ENCODE results near the gene SHC3. TPM values are rescaled to one million over a fixed set of nuclear protein-coding genes. Genes with fewer than 3 reads are reported as not detected.

Gene SHC3
- total RNA-seq, 3 donors from 2014 or later (not counting 1 experiment from before 2014, with no cell fraction given): 0.02 to 0.09 (median 0.08) TPM

GRCh38 chr9:89071591-89071990 lies 107.0 kb downstream of the SHC3 start:
- H3K36me3 ChIP-seq (ENCODE audit: control insufficient read depth, insufficient read depth, low read length): no peaks in the 10 kb centered on the region
- 63% methylated on average over 3 of the region's 4 CpGs for WGBS (ENCODE audit: insufficient coverage)
- intact Hi-C loops (cut with micrococcal nuclease): no loop called here
- no peak overlapping the region for H3K27ac ChIP-seq (ENCODE audit: low read length)
- DNase-seq (no peak), ATAC-seq (no peak)
- Mint-ChIP-seq H3K9me3 (no peaks in the 10 kb centered on the region), H3K4me1 (no peaks in the 10 kb centered on the region), H3K36me3 (no peaks in the 10 kb centered on the region), H3K27ac (no peak overlapping the region), H3K4me3 (no peak overlapping the region), H3K27me3 (ENCODE audit: low read depth in 2 of 2) (peaks cover 6 to 31% of the 10 kb centered on the region in 2 donors)
- TF ChIP-seq CTCF (IDR thresholded peaks at IDR 0.05): no peak
- H3K4me1 ChIP-seq (ENCODE audit: control insufficient read depth, insufficient read depth, low read length): no peaks in the 10 kb centered on the region
- no peaks in the 10 kb centered on the region for H3K9me3 ChIP-seq (ENCODE audit: control insufficient read depth, insufficient read depth, low read length)
- no peaks in the 10 kb centered on the region for H3K27me3 ChIP-seq (ENCODE audit: control insufficient read depth, insufficient read depth, low read length)
- no peak overlapping the region for H3K4me3 ChIP-seq (ENCODE audit: low read length)

GRCh38 chr9:89066835-89067234 lies 111.8 kb downstream of the SHC3 start:
- H3K9me3 ChIP-seq (ENCODE audit: control insufficient read depth, insufficient read depth, low read length): no peaks in the 10 kb centered on the region
- H3K4me1 ChIP-seq (ENCODE audit: control insufficient read depth, insufficient read depth, low read length): no peaks in the 10 kb centered on the region
- no peaks in the 10 kb centered on the region for H3K36me3 Mint-ChIP-seq
- WGBS (ENCODE audit: insufficient coverage): 92% methylated on average over 4 of the region's 4 CpGs
- intact Hi-C loops (cut with micrococcal nuclease): no loop called here
- H3K4me1 Mint-ChIP-seq: no peaks in the 10 kb centered on the region
- ATAC-seq (no peak), DNase-seq (no peak)
- no peaks in the 10 kb centered on the region for H3K27me3 ChIP-seq (ENCODE audit: control insufficient read depth, insufficient read depth, low read length)
- H3K4me3 ChIP-seq (ENCODE audit: low read length): no peak overlapping the region
- no peaks in the 10 kb centered on the region for H3K36me3 ChIP-seq (ENCODE audit: control insufficient read depth, insufficient read depth, low read length)
- no peak for TF ChIP-seq CTCF (IDR thresholded peaks at IDR 0.05)
- H3K27ac ChIP-seq (ENCODE audit: low read length): no peak overlapping the region
- H3K27ac Mint-ChIP-seq: no peak overlapping the region
- H3K4me3 Mint-ChIP-seq: no peak overlapping the region
- no peaks in the 10 kb centered on the region for H3K9me3 Mint-ChIP-seq
- H3K27me3 Mint-ChIP-seq (ENCODE audit: low read depth in 2 of 2): peaks cover 8 to 23% of the 10 kb centered on the region in 2 donors

- Histone ChIP-seq H3K9me3 (ENCODE audit: control insufficient read depth, insufficient read depth, low read length) (no peaks in the 10 kb centered on the region), H3K4me1 (ENCODE audit: control insufficient read depth, insufficient read depth, low read length) (no peaks in the 10 kb centered on the region), H3K27me3 (ENCODE audit: control insufficient read depth, insufficient read depth, low read length) (no peaks in the 10 kb centered on the region), H3K4me3 (ENCODE audit: low read length) (no peak overlapping the region), H3K36me3 (ENCODE audit: control insufficient read depth, insufficient read depth, low read length) (no peaks in the 10 kb centered on the region), H3K27ac (ENCODE audit: low read length) (no peak overlapping the region)
- Mint-ChIP-seq H3K27ac (no peak overlapping the region), H3K27me3 (ENCODE audit: low read depth in 2 of 2) (peaks cover 8 to 22% of the 10 kb centered on the region in 2 donors), H3K4me1 (no peaks in the 10 kb centered on the region), H3K9me3 (no peaks in the 10 kb centered on the region), H3K4me3 (no peak overlapping the region), H3K36me3 (no peaks in the 10 kb centered on the region)
- ATAC-seq (no peak), DNase-seq (no peak)
- intact Hi-C loops (cut with micrococcal nuclease): no loop called here
- no peak for TF ChIP-seq CTCF (IDR thresholded peaks at IDR 0.05)
- WGBS (ENCODE audit: insufficient coverage): 81% methylated on average over 6 of the region's 6 CpGs
Observed at GRCh38 chr9:89065921-89066320, 112.7 kb downstream of the SHC3 start.

GRCh38 chr9:89060790-89061189 lies 117.8 kb downstream of the SHC3 start:
- Histone ChIP-seq H3K27ac (ENCODE audit: low read length) (no peak overlapping the region), H3K4me3 (ENCODE audit: low read length) (no peak overlapping the region), H3K27me3 (ENCODE audit: control insufficient read depth, insufficient read depth, low read length) (no peaks in the 10 kb centered on the region), H3K9me3 (ENCODE audit: control insufficient read depth, insufficient read depth, low read length) (peaks cover 13% of the 10 kb centered on the region), H3K36me3 (ENCODE audit: control insufficient read depth, insufficient read depth, low read length) (no peaks in the 10 kb centered on the region), H3K4me1 (ENCODE audit: control insufficient read depth, insufficient read depth, low read length) (no peaks in the 10 kb centered on the region)
- intact Hi-C loops (cut with micrococcal nuclease): no loop called here
- Mint-ChIP-seq H3K27me3 (ENCODE audit: low read depth in 2 of 2) (peaks cover 0 to 3% of the 10 kb centered on the region in 2 donors), H3K9me3 (no peaks in the 10 kb centered on the region), H3K4me3 (no peak overlapping the region), H3K27ac (no peak overlapping the region), H3K4me1 (no peaks in the 10 kb centered on the region), H3K36me3 (no peaks in the 10 kb centered on the region)
- WGBS (ENCODE audit: insufficient coverage): 92% methylated on average over 5 of the region's 5 CpGs
- no peak for TF ChIP-seq CTCF (IDR thresholded peaks at IDR 0.05)
- DNase-seq (no peak), ATAC-seq (no peak)

Measured in natural killer cell (primary cell).